HG02870 (cell line): ENCODE data around the gene PDRG1.
"Not testable (repeated sequence)": the region's sequence is repeated elsewhere in the genome, so short reads cannot be mapped to it uniquely, and the experiment has no call there.

ENCODE experiments used
- ATAC-seq: cut with Tn5 transposase; IDR thresholded peaks from one replicate; pipeline ENCODE4 v1.9.1; 2021; ENCODE audit warnings: mild to moderate bottlenecking, moderate library complexity; ENCODE audit not compliant: unreplicated experiment

Gene PDRG1

GRCh38 chr20:31929631-31930030 lies 22.2 kb downstream of the PDRG1 start:
- ATAC-seq: not testable (repeated sequence)

DNA sequence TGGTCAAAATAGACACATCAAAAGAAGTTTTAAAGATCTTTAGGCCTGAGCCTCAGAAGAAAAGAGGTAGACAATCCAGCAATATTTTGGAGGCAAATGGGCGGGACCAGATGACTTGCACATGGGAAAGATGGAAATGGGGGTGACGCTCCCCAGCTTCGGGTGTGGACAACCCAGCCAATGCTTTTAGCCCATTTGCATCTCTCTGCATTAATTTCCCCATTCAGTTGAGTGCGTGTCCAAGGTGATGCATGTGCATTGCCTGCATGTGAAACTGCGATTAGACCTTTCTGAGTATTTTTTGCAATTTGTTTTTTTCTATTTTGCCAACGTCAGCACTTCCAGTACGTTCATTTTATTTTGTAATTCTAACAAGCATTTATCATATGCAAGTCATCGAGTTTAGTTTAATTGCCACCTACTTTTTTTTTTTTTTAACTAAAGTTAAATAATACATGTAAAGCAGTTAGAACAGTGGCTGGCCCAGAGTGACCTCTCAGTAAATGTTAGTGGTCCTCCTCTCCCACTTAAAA lies 24.2 kb downstream of the PDRG1 start:
- no peak for ATAC-seq

GRCh38 chr20:31926493-31926892 lies 25.4 kb downstream of the PDRG1 start:
- no peak for ATAC-seq

DNA sequence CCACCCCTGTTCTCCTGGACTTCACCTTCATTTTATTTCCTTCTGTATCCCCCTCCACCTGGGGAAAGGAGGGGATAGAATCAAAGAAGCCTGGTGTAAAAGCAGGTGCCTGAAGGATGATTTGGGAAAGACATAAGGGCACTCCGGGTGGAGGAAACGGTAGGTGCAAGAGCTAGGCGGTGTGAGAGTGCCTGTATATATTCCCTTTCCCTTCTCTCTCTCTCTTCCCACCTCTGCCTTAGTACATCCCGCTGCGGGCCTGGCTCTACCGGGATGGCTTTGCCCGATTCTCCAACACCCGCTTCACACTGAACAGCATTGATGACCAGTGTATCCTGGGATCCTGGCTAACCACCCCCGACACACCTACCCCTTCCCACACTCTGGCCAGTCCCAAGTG lies 26.2 kb downstream of the PDRG1 start:
- no peak for ATAC-seq

DNA sequence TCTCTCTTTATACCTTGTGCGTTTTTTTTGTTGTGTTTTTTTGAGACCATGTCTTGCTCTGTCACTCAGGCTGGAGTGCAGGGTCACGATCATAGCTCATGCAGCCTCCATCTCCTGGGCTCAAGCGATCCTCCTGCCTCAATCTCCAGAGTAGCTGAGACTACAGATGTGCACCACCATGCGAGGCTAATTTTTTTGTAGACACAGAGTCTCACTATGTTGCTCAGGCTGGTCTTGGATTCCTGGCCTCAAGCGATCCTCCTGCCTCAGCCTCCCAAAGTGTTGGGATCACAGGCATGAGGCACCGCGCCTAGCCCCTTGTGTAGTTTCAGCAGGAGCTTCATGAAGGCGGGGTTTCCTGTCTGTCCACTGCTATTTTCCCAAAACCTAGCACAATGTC lies 27.3 kb downstream of the PDRG1 start:
- no peak for ATAC-seq

GRCh38 chr20:31923388-31924331 lies 28.2 kb downstream of the PDRG1 start:
- ATAC-seq: peak; percentile 81

DNA sequence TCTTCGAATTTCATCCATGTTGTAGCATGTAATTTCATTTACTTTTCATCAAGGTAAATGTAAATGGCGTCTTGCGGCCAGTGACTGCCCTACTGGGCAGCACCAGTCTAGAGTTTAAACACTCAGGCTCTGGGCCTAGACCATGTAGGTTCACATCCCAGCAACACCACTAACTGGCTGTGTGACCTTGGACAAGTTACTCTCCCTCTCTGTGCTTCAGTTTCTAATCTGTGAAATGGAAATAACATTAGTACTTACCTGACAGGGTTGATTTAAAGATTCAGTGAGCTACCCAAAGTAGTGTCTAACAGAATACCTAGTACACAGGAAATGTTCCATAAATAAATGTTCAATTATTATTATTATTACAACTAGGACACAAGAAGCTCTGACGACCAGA lies 29.3 kb downstream of the PDRG1 start:
- ATAC-seq: no peak

GRCh38 chr20:31922181-31922580 lies 29.7 kb downstream of the PDRG1 start:
- no peak for ATAC-seq

- ATAC-seq: not testable (repeated sequence)
Observed at GRCh38 chr20:31921480-31921879, 30.4 kb downstream of the PDRG1 start.

DNA sequence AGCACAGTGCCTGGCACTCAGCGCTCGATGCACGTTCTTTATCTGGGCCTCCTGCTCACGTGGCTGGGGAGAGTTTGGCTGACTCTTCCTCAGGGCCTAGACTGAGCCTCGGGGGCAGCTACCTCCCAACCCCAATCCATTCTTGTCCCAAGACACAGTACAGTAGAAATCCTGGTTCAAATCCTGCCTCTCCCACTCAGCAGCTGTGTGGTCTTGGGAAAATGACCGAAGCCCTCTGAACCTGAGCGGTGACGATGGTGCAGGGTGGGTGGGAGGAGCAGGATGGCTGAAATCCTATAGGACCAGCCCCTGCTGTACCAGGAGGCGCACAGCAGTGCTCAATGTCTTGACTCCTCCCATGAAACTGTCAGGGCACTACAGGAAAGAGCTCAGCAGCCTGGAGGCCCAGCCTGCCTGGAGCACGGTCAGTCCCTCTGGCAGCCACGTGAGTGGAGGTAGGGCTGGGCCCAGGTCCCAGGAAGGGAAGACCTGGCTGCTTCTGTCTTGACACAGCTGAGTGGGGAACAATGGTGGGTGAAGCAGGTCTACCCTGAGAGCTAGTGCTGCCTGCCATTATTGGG lies 31.5 kb downstream of the PDRG1 start:
- ATAC-seq: no peak

DNA sequence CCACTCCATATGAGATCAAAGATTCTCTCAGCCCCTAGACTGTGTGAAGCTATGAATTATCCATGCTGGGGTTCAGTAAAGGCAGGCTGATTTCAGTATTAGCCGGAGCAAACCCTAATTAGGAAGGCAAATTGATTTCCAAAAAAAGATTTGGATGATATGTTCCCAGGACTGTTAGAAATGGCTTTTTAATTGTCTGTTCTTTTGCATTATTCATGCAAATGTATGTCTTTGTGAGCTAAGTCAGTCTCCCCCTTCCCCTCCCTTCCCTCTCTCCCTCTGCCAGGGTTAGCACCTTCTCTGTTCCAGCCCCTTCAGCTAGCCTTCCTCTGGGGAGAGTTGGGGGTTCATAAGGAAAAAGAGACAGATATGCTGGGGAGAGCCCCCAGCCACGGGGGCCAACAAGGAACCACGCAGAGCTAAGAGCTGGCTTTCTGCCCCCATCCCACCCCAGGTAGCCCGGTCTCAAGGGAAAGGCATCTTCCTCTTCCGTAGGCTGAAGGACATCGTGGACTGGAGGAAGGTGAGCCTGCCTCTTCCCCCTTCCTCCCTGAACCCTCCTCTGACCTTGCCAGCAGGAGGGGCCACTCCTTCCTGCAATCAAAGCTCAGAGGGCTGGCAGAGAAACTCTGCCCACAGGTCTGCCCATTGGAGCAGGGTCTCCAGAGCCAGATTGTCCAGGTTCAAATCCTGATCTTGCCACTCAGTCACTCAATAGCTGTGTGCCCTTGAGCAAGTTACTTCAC lies 32.3 kb downstream of the PDRG1 start:
- no peak for ATAC-seq

GRCh38 chr20:31918466-31919105 lies 33.3 kb downstream of the PDRG1 start:
- no peak for ATAC-seq

GRCh38 chr20:31917962-31918412 lies 33.9 kb downstream of the PDRG1 start:
- not testable (repeated sequence) for ATAC-seq

DNA sequence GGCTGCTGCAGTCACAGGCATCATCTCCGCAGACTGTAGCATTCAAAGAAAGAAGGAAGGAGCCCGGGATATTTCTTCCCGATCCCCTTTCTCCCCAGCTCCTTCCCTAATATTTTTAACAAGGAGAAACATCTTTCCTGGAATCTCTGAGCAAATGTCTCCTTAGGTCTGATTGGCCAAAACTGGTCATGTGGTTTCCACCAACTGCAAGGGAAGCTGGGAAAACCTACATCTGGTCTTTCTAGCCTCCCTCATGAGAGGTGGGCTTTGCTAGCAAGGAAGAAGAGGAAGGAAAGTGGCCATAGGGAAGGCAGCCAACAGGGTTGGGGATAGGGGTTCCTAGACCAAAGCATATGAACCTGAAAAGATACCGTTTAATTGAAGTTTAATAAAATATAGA lies 35.1 kb downstream of the PDRG1 start:
- ATAC-seq: no peak

- no peak for ATAC-seq
Observed at GRCh38 chr20:31915491-31916280, 36.2 kb downstream of the PDRG1 start.

DNA sequence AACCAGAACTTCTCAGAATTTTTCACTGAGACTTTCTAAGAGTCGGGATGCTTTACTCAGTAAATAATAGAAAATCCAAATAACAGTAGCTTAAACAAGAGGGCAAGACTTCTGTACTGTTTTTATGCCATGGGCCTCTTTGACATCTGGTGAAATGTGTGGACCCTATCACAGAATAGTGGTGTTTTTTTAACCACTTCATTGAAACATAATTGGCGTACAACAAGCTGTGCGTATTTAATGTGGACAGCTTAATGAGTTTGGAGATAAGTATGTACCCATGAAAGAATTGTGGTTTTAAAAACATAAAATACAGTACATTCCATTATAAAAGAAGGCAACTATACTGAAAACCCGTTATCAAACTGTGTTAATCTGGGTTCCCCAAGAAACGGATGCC lies 37.7 kb downstream of the PDRG1 start:
- ATAC-seq: no peak

GRCh38 chr20:31913431-31914157 lies 38.3 kb downstream of the PDRG1 start:
- no peak for ATAC-seq

DNA sequence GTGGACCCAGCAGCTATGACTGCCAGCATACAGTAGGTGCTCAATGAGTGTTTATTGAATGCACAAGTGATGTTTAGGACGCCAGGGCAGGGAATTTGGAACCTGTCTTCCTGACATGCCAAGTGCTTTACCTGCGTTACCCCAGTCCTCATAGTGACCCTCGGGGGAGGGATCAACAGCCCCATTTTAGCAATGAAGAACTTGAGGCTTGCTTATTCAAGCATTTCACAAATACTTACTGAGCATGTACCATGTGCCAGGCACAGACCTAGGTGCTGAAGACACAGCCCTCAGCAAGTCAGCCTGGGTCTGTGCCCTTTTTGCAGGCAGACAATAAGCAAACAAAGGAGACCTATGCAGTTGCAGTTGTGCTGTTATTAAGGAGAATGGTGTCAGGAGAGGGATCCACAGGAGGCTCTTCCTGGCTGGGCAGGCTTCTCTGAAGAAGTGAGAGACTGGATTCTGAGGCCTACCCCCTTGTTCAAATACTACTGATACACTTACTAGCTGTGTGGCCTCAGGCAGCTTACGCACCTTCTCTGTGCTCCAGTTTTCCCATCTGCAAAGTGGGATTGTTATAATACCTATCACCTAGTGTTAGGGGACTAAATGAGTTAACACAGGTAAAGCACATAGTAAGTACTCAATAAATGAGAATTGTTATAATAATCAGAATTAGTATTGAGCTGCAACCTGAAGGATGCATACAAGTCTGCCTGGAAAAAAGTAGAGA lies 41.6 kb downstream of the PDRG1 start:
- no peak for ATAC-seq
